Superior temporal gyrus (tissue), 1 donor: ENCODE data around the gene PAN3.
"Not testable (repeated sequence)": the region's sequence is repeated elsewhere in the genome, so short reads cannot be mapped to it uniquely, and the experiment has no call there.

Source experiments
- DNase-seq: peaks from one replicate; pipeline ENCODE4 v3.0.0-alpha.2; 2016; ENCODE audit errors: extremely low spot score

PAN3 gene

GRCh38 chr13:28137596-28137995 is 749 bp upstream of the PAN3 start:
- peak; percentile 60 for DNase-seq

GRCh38 chr13:28138756-28139470 is 568 bp downstream of the PAN3 start:
- peak; percentile 42 for DNase-seq

GRCh38 chr13:28140433-28141125 is 2.2 kb downstream of the PAN3 start:
- DNase-seq: no peak

GRCh38 chr13:28141542-28141941 is 3.2 kb downstream of the PAN3 start:
- DNase-seq: not testable (repeated sequence)

- no peak for DNase-seq
These were observed 6.7 kb downstream of the PAN3 start for GRCh38 chr13:28145049-28145448.

- DNase-seq: no peak
These were observed 9.2 kb downstream of the PAN3 start for GRCh38 chr13:28147495-28147894.

GRCh38 chr13:28159057-28159456 is 20.7 kb downstream of the PAN3 start:
- DNase-seq: no peak

GRCh38 chr13:28161370-28161769 is 23.0 kb downstream of the PAN3 start:
- DNase-seq: no peak

GRCh38 chr13:28163587-28163986 is 25.2 kb downstream of the PAN3 start:
- no peak for DNase-seq

- no peak for DNase-seq
These were observed 27.9 kb downstream of the PAN3 start for GRCh38 chr13:28166257-28166656.

GRCh38 chr13:28171266-28171665 is 32.9 kb downstream of the PAN3 start:
- DNase-seq: no peak

- DNase-seq: no peak
These were observed 34.6 kb downstream of the PAN3 start for GRCh38 chr13:28172947-28173346.

GRCh38 chr13:28173793-28174192 is 35.4 kb downstream of the PAN3 start:
- DNase-seq: no peak

GRCh38 chr13:28177327-28177726 is 39.0 kb downstream of the PAN3 start:
- no peak for DNase-seq

GRCh38 chr13:28177877-28178276 is 39.5 kb downstream of the PAN3 start:
- DNase-seq: no peak

- no peak for DNase-seq
These were observed 41.6 kb downstream of the PAN3 start for GRCh38 chr13:28179974-28180373.

GRCh38 chr13:28181413-28181812 is 43.1 kb downstream of the PAN3 start:
- no peak for DNase-seq

GRCh38 chr13:28185256-28185655 is 46.9 kb downstream of the PAN3 start:
- no peak for DNase-seq

- no peak for DNase-seq
These were observed 60.7 kb downstream of the PAN3 start for GRCh38 chr13:28199089-28199488.

GRCh38 chr13:28204043-28204442 is 65.7 kb downstream of the PAN3 start:
- no peak for DNase-seq

GRCh38 chr13:28204690-28205443 is 66.5 kb downstream of the PAN3 start:
- no peak for DNase-seq

GRCh38 chr13:28218679-28219078 is 80.3 kb downstream of the PAN3 start:
- DNase-seq: no peak
